Osteoblast (primary cell): ENCODE results near the gene TBCD. TPM values are rescaled to one million over a fixed set of nuclear protein-coding genes. Genes with fewer than 3 reads are reported as not detected.

Experiments
- DNase-seq: peaks from one replicate; pipeline ENCODE4 v3.0.0; 2011; ENCODE audit warnings: low spot score, mixed read lengths; ENCODE audit not compliant: insufficient read length; ENCODE audit errors: missing footprints
- H2AFZ ChIP-seq: 2 replicates; pipeline ENCODE4 v1.6.0; 2011; ENCODE audit warnings: mild to moderate bottlenecking, low read length
- H3K27ac ChIP-seq: 2 replicates; pipeline ENCODE4 v1.5.1; 2011; ENCODE audit warnings: mild to moderate bottlenecking, low read depth, low read length, moderate library complexity
- H3K27me3 ChIP-seq: 2 replicates; pipeline ENCODE4 v1.6.0; 2012; ENCODE audit warnings: mild to moderate bottlenecking, control low read depth, inconsistent platforms, low read length, moderate library complexity; ENCODE audit not compliant: insufficient read depth
- H3K36me3 ChIP-seq: 2 replicates; pipeline ENCODE4 v1.5.1; 2011; ENCODE audit warnings: mild to moderate bottlenecking, low read length, control low read depth, moderate library complexity; ENCODE audit not compliant: insufficient read depth
- H3K4me1 ChIP-seq: 2 replicates; pipeline ENCODE4 v1.5.1; 2011; ENCODE audit warnings: mild to moderate bottlenecking, low read length, control low read depth, moderate library complexity; ENCODE audit not compliant: insufficient read depth
- H3K4me2 ChIP-seq: 2 replicates; pipeline ENCODE4 v1.6.0; 2011; ENCODE audit warnings: mild to moderate bottlenecking, low read length; ENCODE audit not compliant: insufficient read depth
- H3K4me3 ChIP-seq: fragments of 200-600 bp; sonication (generic); 3 replicates; pipeline ENCODE4 v1.5.1; 2012; ENCODE audit warnings: mild to moderate bottlenecking, low read length, inconsistent platforms; ENCODE audit not compliant: insufficient read depth
- H3K79me2 ChIP-seq: 2 replicates; pipeline ENCODE4 v1.6.0; 2012; ENCODE audit warnings: mild to moderate bottlenecking, low read length, control low read depth, inconsistent platforms; ENCODE audit not compliant: insufficient read depth
- H3K9me3 ChIP-seq: 2 replicates; pipeline ENCODE4 v1.5.1; 2011; ENCODE audit warnings: low read depth, low read length, control low read depth
- H4K20me1 ChIP-seq: 2 replicates; pipeline ENCODE4 v1.6.0; 2012; ENCODE audit warnings: mild to moderate bottlenecking, low read length, control low read depth; ENCODE audit not compliant: insufficient read depth
- CTCF ChIP-seq: IDR thresholded peaks from 2 replicates; pipeline ENCODE4 v1.5.1; 2011; ENCODE audit warnings: mild to moderate bottlenecking, low read depth, low read length, moderate library complexity; ENCODE audit errors: extremely low read depth
- total RNA-seq: library from RNA; depleted of rRNA; stranded (reverse); fragments of >200 nt; gene quantifications from 2 replicates; pipeline ENCODE4 v1.2.3, GENCODE V29; 2012

Gene TBCD
- total RNA-seq, 1 donor: 29.0 TPM

GRCh38 chr17:82918508-82918907, 166.6 kb downstream of the TBCD start:
- Histone ChIP-seq H3K27me3 (no peaks in the 10 kb centered on the region), H3K4me2 (no peak overlapping the region), H3K9me3 (no peaks in the 10 kb centered on the region), H3K36me3 (no peaks in the 10 kb centered on the region), H4K20me1 (no peaks in the 10 kb centered on the region), H3K27ac (no peak overlapping the region), H3K79me2 (no peaks in the 10 kb centered on the region), H2AFZ (no peak overlapping the region), H3K4me1 (peaks cover 7% of the 10 kb centered on the region), H3K4me3 (no peak overlapping the region)
- no peak for DNase-seq
- no peak for TF ChIP-seq CTCF

- Histone ChIP-seq H3K9me3 (no peaks in the 10 kb centered on the region), H3K79me2 (no peaks in the 10 kb centered on the region)
- DNase-seq: no peak
Measured at GRCh38 chr17:82920150-82920549, 168.3 kb downstream of the TBCD start.

GRCh38 chr17:82920715-82921114, 168.8 kb downstream of the TBCD start:
- Histone ChIP-seq H3K9me3 (no peaks in the 10 kb centered on the region), H2AFZ (no peak overlapping the region), H3K79me2 (no peaks in the 10 kb centered on the region), H3K36me3 (no peaks in the 10 kb centered on the region), H3K4me1 (no peaks in the 10 kb centered on the region), H3K4me2 (no peak overlapping the region), H3K27ac (no peak overlapping the region), H3K4me3 (no peak overlapping the region), H3K27me3 (no peaks in the 10 kb centered on the region), H4K20me1 (no peaks in the 10 kb centered on the region)
- no peak for TF ChIP-seq CTCF
- no peak for DNase-seq

More at GRCh38 chr17:82920150-82920549, 168.3 kb downstream of the TBCD start:
- no peak overlapping the region for H3K27ac ChIP-seq
- no peak overlapping the region for H3K4me2 ChIP-seq
- no peak overlapping the region for H3K4me3 ChIP-seq
- no peaks in the 10 kb centered on the region for H3K4me1 ChIP-seq
- no peaks in the 10 kb centered on the region for H4K20me1 ChIP-seq
- no peak overlapping the region for H2AFZ ChIP-seq
- H3K36me3 ChIP-seq: no peaks in the 10 kb centered on the region
- no peak for TF ChIP-seq CTCF
- no peaks in the 10 kb centered on the region for H3K27me3 ChIP-seq

GRCh38 chr17:82921426-82921825, 169.6 kb downstream of the TBCD start:
- H3K4me1 ChIP-seq: no peaks in the 10 kb centered on the region
- no peak for DNase-seq
- H3K4me2 ChIP-seq: no peak overlapping the region
- H3K27me3 ChIP-seq: no peaks in the 10 kb centered on the region
- no peaks in the 10 kb centered on the region for H4K20me1 ChIP-seq
- no peak overlapping the region for H2AFZ ChIP-seq
- peaks cover 3% of the 10 kb centered on the region for H3K36me3 ChIP-seq
- TF ChIP-seq CTCF: no peak
- H3K4me3 ChIP-seq: no peak overlapping the region
- no peak overlapping the region for H3K27ac ChIP-seq
- no peaks in the 10 kb centered on the region for H3K79me2 ChIP-seq
- H3K9me3 ChIP-seq: no peaks in the 10 kb centered on the region
